HG03378 (cell line): ENCODE data around the gene ZNF329.
"Not testable (repeated sequence)": the region's sequence is repeated elsewhere in the genome, so short reads cannot be mapped to it uniquely, and the experiment has no call there.

ENCODE experiments used
- ATAC-seq: cut with Tn5 transposase; IDR thresholded peaks from one replicate; pipeline ENCODE4 v1.9.1; 2021; ENCODE audit warnings: mild to moderate bottlenecking, moderate library complexity; ENCODE audit not compliant: unreplicated experiment

Gene ZNF329

DNA sequence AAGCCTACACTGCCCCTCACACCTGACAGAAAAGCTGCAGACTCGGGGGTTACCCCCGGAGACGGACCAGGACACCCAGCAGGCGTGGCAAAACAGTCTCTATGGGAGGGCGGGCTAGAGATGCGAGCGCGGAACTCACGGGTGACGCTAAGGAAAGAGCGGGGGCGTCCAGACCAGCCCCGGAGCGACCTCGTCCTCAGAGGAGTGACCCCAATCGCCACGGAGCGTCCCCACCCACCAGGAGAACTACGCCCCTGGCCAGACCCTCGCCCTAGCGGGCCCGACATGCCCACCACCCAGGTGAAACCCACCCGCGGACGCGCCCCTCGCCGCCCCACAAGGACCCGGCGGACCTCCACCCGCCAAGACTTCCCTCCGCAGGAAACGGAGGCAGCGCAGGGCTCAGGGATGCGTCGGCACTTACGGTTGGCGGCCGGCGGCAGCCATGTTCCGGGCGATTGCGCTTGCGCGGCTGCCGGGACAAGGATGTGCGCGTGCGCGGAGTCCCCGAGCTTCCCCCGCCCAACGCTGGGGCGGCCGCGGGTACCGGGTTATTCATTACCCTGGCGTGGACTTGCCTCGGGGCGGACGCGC lies at the start of gene ZNF329:
Gene ZNF329 (minus strand): TSS at position 462 of the 594 bp plus-strand sequence. CDS start 21,286 bp downstream, outside the sequence.
- peak; percentile 45 for ATAC-seq

DNA sequence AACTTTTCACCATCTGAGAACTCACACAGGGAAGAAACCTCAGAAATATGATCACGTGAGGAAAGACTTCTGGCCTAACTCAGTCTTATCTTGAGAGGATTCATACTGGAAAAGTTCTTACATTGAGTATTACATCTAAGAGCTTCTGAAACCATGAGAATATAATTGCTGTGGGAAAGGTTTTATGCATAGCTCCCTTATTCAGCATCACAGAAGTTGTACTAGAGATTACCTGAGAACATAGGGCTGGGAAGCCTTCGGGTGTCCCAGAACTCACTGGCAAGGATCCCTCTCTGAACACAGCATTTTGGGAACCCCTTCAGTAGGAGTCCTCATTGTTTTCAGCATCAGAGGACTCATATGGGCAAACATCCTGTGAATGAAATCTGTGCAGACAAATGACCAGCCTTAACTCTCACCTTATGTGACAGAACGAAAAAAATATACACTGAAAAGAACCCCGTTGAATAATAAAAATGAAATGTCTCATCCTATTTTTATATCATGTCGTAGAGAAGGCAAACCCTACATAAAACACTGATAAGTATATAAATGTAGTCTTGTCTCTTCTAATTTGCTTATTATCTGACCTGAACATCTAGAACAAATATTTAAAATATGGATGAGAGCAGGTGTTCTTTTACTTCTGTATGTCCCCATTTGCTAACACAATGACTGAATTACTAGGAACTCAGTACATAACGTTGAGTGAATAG lies 46.5 kb upstream of the ZNF329 start:
- ATAC-seq = no peak

GRCh38 chr19:58183817-58184215 lies 33.2 kb upstream of the ZNF329 start:
- peak; percentile 17 for ATAC-seq

GRCh38 chr19:58182989-58183816 lies 32.6 kb upstream of the ZNF329 start, which contains the start of gene ZNF274:
TSS of gene ZNF274 (plus strand) at chr19:58183061. CDS start at chr19:58183966, 905 bp downstream.
- peak; percentile 71 for ATAC-seq

- no peak for ATAC-seq
These were observed 32.0 kb upstream of the ZNF329 start for GRCh38 chr19:58182577-58182988.

- no peak for ATAC-seq
These were observed 31.4 kb upstream of the ZNF329 start for GRCh38 chr19:58181902-58182576.

- ATAC-seq = no peak
These were observed 20.3 kb upstream of the ZNF329 start for GRCh38 chr19:58170860-58171259.

GRCh38 chr19:58166708-58167280 lies 16.2 kb upstream of the ZNF329 start:
- ATAC-seq = no peak

DNA sequence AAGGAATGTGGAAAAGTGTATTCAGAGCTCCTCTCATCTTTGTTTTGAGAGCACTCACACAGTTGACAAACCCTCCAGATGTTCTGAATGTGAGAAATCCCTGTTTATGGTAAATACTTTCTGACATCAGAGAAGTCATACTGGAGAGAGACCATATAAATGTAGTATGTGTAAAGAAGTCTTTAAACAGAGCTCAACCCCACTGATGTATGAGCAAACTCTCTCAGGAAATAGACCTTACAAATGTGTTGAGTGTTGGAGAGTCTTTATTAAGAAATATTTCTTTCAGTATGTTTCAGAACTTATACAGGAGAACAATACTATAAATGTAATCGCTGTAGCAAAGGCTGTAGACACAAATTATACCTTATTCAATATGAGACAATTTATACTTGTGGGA lies 15.7 kb upstream of the ZNF329 start:
- ATAC-seq = no peak

DNA sequence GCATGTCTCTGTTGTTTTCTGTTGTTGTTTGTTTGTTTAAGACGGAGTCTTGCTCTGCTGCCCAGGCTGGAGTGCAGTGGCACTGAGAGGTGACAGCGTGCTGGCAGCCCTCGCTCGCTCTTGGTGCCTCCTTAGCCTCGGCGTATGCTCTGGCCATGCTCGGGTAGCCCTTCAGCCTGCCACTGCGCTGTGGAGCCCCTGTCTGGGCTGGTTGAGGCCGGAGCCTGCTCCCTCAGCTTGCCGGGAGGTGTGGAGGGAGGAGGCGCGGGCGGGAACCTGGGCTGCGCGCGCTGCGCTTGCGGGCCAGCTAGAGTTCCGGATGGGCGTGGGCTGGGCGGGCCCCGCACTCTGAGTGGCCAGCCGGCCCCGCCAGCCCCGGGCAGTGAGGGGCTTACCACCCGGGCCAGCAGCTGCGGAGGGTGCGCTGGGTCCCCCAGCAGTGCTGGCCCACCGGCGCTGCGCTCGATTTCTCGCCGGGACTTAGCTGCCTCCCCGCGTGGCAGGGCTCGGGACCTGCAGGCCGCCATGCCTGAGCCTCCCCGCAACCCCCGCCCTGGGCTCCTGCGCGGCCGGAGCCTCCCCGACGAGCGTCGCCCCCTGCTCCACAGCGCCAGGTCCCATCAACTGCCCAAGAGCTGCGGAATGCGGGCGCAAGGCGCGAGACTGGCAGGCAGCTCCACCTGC lies 6.6 kb upstream of the ZNF329 start:
- ATAC-seq = no peak

GRCh38 chr19:58154679-58155648 lies 4.4 kb upstream of the ZNF329 start:
- ATAC-seq = peak; percentile 52

GRCh38 chr19:58154287-58154678 lies 3.7 kb upstream of the ZNF329 start:
- ATAC-seq = no peak

DNA sequence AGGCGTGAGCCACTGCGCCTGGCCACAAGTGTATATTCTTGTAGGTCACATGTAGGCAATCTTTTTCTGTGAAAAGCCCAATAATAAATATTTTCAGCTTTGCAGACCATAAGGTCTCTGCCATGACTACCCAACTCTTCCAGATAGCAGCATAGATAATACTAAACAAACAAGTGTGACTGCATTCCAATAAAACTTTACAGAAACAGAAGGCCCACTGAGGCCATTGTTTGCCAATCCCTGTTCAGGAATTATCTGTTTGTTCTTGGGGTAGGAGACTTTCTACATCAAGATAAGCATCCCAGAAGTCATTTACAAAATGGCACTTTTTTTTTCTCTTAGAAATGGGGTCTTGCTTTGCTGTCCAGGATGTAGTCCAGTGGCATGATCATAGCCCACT lies 2.8 kb upstream of the ZNF329 start:
- ATAC-seq = no peak

GRCh38 chr19:58147475-58147874 lies 3.1 kb downstream of the ZNF329 start:
- not testable (repeated sequence) for ATAC-seq

- ATAC-seq = no peak
These were observed 4.7 kb downstream of the ZNF329 start for GRCh38 chr19:58145849-58146248.

DNA sequence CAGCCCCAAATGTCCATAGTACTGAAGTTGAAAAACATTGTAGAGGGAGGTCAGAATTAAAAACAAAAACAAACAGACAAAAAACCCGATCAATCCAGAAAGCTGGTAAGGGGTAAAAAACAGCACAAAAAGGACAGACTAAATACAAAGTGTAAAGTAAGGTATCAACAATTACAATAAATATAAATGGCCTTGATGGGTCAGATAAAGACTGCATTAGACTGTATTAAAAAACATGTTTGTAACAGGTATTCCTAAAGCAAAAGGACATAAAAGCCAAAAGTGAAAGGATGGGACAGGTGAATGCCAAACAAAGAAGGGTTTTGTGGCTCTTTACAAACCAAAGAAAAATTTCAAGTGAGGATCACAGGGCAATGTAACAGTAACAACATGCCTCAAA lies 16.3 kb downstream of the ZNF329 start:
- no peak for ATAC-seq

DNA sequence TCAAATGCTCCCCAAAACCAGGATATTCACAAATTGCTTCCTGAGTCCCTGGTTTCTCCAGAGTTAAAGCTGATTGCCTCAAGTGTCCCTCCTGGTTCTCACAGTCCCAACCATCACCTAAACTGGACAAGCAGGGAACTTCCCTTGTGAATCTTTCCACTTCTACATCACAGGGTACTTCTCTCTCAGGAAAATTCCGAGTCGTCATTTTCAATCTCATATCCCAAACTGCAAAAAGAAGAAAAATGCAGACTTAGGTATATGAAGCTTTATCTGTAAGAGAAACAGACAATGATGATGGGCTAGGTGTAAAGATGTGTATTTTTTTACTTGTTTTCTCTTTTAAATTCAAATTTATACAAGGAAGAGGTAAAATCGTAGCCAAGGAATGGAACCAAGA lies 21.3 kb downstream of the ZNF329 start:
- no peak for ATAC-seq

GRCh38 chr19:58128041-58128685 lies 22.4 kb downstream of the ZNF329 start:
- no peak for ATAC-seq
